Neuronal stem cell (in vitro differentiated cells): Measurements from ENCODE around the gene LILRB3. TPM values are rescaled to one million over a fixed set of nuclear protein-coding genes. Genes with fewer than 3 reads are reported as not detected.
"Not testable (repeated sequence)": the region's sequence is repeated elsewhere in the genome, so short reads cannot be mapped to it uniquely, and the experiment has no call there.

Experiments
- DNase-seq: peaks from one replicate; pipeline ENCODE4 v3.0.0-alpha.2; 2013; ENCODE audit warnings: low spot score
- H2AFZ ChIP-seq: one replicate; pipeline ENCODE4 v1.6.1; 2013; ENCODE audit warnings: mild to moderate bottlenecking, low read length, inconsistent platforms
- H2AK5ac ChIP-seq: 2 replicates; pipeline ENCODE4 v1.6.1; 2013; ENCODE audit warnings: low read depth, mild to moderate bottlenecking, inconsistent platforms, low read length, moderate library complexity, mixed read lengths
- H2BK120ac ChIP-seq: 2 replicates; pipeline ENCODE4 v1.6.1; 2013; ENCODE audit warnings: low read depth, mild to moderate bottlenecking, inconsistent platforms, low read length, moderate library complexity, mixed read lengths
- H2BK12ac ChIP-seq: one replicate; pipeline ENCODE4 v1.6.1; 2013; ENCODE audit warnings: low read length, inconsistent platforms
- H2BK15ac ChIP-seq: 2 replicates; pipeline ENCODE4 v1.6.1; 2013; ENCODE audit warnings: mild to moderate bottlenecking, low read length, inconsistent platforms, mixed read lengths
- H2BK5ac ChIP-seq: one replicate; pipeline ENCODE4 v1.6.1; 2013; ENCODE audit warnings: inconsistent platforms, mild to moderate bottlenecking, low read length, moderate library complexity
- H3K14ac ChIP-seq: one replicate; pipeline ENCODE4 v1.6.1; 2013; ENCODE audit warnings: low read length, inconsistent platforms
- H3K18ac ChIP-seq: 2 replicates; pipeline ENCODE4 v1.6.1; 2013; ENCODE audit warnings: low read length, inconsistent platforms
- H3K23ac ChIP-seq: 2 replicates; pipeline ENCODE4 v1.6.1; 2013; ENCODE audit warnings: low read depth, mild to moderate bottlenecking, mixed read lengths, low read length, inconsistent platforms; ENCODE audit not compliant: poor library complexity
- H3K27ac ChIP-seq: replicated peaks from 3 replicates; pipeline ENCODE4 v1.5.1; 2013; ENCODE audit warnings: low read length, inconsistent platforms
- H3K27me3 ChIP-seq, 3 experiments: 2 replicates each; pipeline ENCODE4 v1.6.1; 2013; ENCODE audit warnings: low read length in 3 of 3, mild to moderate bottlenecking in 2 of 3, inconsistent platforms in 1 of 3, low read depth in 1 of 3, mixed read lengths in 1 of 3, moderate library complexity in 1 of 3; ENCODE audit not compliant: control insufficient read depth in 3 of 3, insufficient read depth in 3 of 3
- H3K36me3 ChIP-seq, 2 donors: replicated peaks in 1 of 2; 2 replicates each; pipeline ENCODE4 v1.6.1; 2013; ENCODE audit warnings: low read length in 2 of 2; ENCODE audit not compliant: control insufficient read depth in 2 of 2, insufficient read depth in 2 of 2
- H3K4ac ChIP-seq: 2 replicates; pipeline ENCODE4 v1.6.1; 2013; ENCODE audit warnings: inconsistent platforms, mild to moderate bottlenecking, low read length, moderate library complexity
- H3K4me1 ChIP-seq, 2 donors: 1 replicate in 1 of 2; 2 replicates in 1 of 2; pipeline ENCODE4 v1.6.1; 2013; ENCODE audit warnings: low read length in 2 of 2, low read depth in 1 of 2; ENCODE audit not compliant: control insufficient read depth in 2 of 2, insufficient read depth in 1 of 2
- H3K4me2 ChIP-seq: one replicate; pipeline ENCODE4 v1.6.1; 2013; ENCODE audit warnings: mild to moderate bottlenecking, low read length, inconsistent platforms; ENCODE audit not compliant: insufficient read depth, poor library complexity, severe bottlenecking
- H3K4me3 ChIP-seq, 2 donors: 2 replicates each; pipeline ENCODE4 v1.5.1; 2013; ENCODE audit warnings: low read length in 2 of 2, mild to moderate bottlenecking in 2 of 2, inconsistent platforms in 1 of 2, moderate library complexity in 1 of 2
- H3K79me1 ChIP-seq: one replicate; pipeline ENCODE4 v1.6.1; 2013; ENCODE audit warnings: low read depth, mild to moderate bottlenecking, inconsistent platforms, low read length, moderate library complexity
- H3K9ac ChIP-seq: one replicate; pipeline ENCODE4 v1.6.1; 2013; ENCODE audit warnings: mild to moderate bottlenecking, low read depth, low read length, inconsistent platforms; ENCODE audit not compliant: poor library complexity
- H3K9me3 ChIP-seq, 2 donors: replicated peaks in 1 of 2; 2 replicates each; pipeline versions ENCODE3 to v1.6.1; 2013; ENCODE audit warnings: low read length in 2 of 2, mild to moderate bottlenecking in 2 of 2, inconsistent platforms in 1 of 2, low read depth in 1 of 2, mixed read lengths in 1 of 2, moderate library complexity in 1 of 2; ENCODE audit not compliant: control insufficient read depth in 2 of 2, insufficient read depth in 1 of 2
- H4K8ac ChIP-seq: one replicate; pipeline ENCODE4 v1.6.1; 2013; ENCODE audit warnings: low read depth, mild to moderate bottlenecking, inconsistent platforms, low read length, moderate library complexity
- H4K91ac ChIP-seq: one replicate; pipeline ENCODE4 v1.6.1; 2013; ENCODE audit warnings: low read length, low read depth, mild to moderate bottlenecking, inconsistent platforms; ENCODE audit not compliant: poor library complexity
- WGBS, 2 donors: extraction: QIAGEN DNeasy Blood & Tissue Kit; methylation state at CpG; one replicate each; pipeline ENCODE4 v1.1.7; 2013; ENCODE audit warnings: missing lambda C conversion rate in 2 of 2, mixed read lengths in 1 of 2; ENCODE audit not compliant: insufficient read length in 2 of 2, insufficient replicate concordance in 1 of 2; ENCODE audit errors: extremely low coverage in 2 of 2; 5-methylcytosine and 5-hydroxymethylcytosine counted together
- polyA plus RNA-seq, 2 experiments: library from polyadenylated mRNA; stranded (reverse); fragments of 200-250 nt; gene quantifications; one replicate each; pipeline ENCODE4 v1.2.3, GENCODE V29; 2013

LILRB3 gene
- polyA plus RNA-seq (2013, experiment 1 of 2): not detected
- not detected for polyA plus RNA-seq (2013, experiment 2 of 2)

- H3K27ac ChIP-seq, H3K4me1 ChIP-seq, H2AK5ac ChIP-seq, H3K14ac ChIP-seq, H4K91ac ChIP-seq, H3K18ac ChIP-seq, H4K8ac ChIP-seq, H3K4me2 ChIP-seq, H2AFZ ChIP-seq, H3K79me1 ChIP-seq, H3K4me3 ChIP-seq, H3K4ac ChIP-seq, H2BK12ac ChIP-seq, H2BK5ac ChIP-seq, H3K9me3 ChIP-seq, H3K36me3 ChIP-seq, H3K27me3 ChIP-seq, H3K9ac ChIP-seq, DNase-seq, H3K23ac ChIP-seq, H2BK15ac ChIP-seq, H2BK120ac ChIP-seq: not testable (repeated sequence)
- no CpG with 5 or more reads among the region's 16 CpGs for WGBS, 2 donors
Measured at GRCh38 chr19:54222474-54223276, at the start of gene LILRB3. LILRB3 (minus strand) TSS chr19:54223007; CDS start chr19:54222976, 31 bp downstream.

- H2BK120ac ChIP-seq, H3K4me1 ChIP-seq, H2BK15ac ChIP-seq, H2AFZ ChIP-seq, H3K14ac ChIP-seq, DNase-seq, H2BK5ac ChIP-seq, H3K9ac ChIP-seq, H4K8ac ChIP-seq, H3K27me3 ChIP-seq, H3K18ac ChIP-seq, H3K79me1 ChIP-seq, H3K4ac ChIP-seq, H3K4me3 ChIP-seq, H3K36me3 ChIP-seq, H3K9me3 ChIP-seq, H2AK5ac ChIP-seq, H2BK12ac ChIP-seq, H3K27ac ChIP-seq, H3K23ac ChIP-seq, H3K4me2 ChIP-seq, H4K91ac ChIP-seq: not testable (repeated sequence)
- no CpG with 5 or more reads among the region's 5 CpGs for WGBS, 2 donors
Measured at GRCh38 chr19:54272181-54272580, 49.4 kb upstream of the LILRB3 start.

- H2BK15ac ChIP-seq, H3K9me3 ChIP-seq, H3K4ac ChIP-seq, H3K4me3 ChIP-seq, H3K79me1 ChIP-seq, H3K36me3 ChIP-seq, H3K23ac ChIP-seq, H2BK120ac ChIP-seq, H3K27me3 ChIP-seq, H4K91ac ChIP-seq, H4K8ac ChIP-seq, H3K14ac ChIP-seq, DNase-seq, H2AK5ac ChIP-seq, H2BK5ac ChIP-seq, H3K18ac ChIP-seq, H3K9ac ChIP-seq, H2BK12ac ChIP-seq, H3K4me2 ChIP-seq, H3K27ac ChIP-seq, H2AFZ ChIP-seq, H3K4me1 ChIP-seq: not testable (repeated sequence)
- no CpG with 5 or more reads among the region's 4 CpGs for WGBS, 2 donors
Measured at GRCh38 chr19:54271587-54271986, 48.8 kb upstream of the LILRB3 start.

- Histone ChIP-seq H3K27me3 (peaks cover 0 to 3% (median 0%) of the 10 kb centered on the region in 3 experiments), H3K79me1 (no peaks in the 10 kb centered on the region), H3K4me1 (no peaks in the 10 kb centered on the region), H2BK120ac (no peak overlapping the region), H3K4me3 (no peak overlapping the region), H2BK12ac (no peak overlapping the region), H2BK5ac (no peak overlapping the region), H3K4ac (no peak overlapping the region), H4K8ac (no peak overlapping the region), H3K23ac (no peak overlapping the region), H3K9me3 (no peaks in the 10 kb centered on the region), H3K14ac (no peak overlapping the region), H3K27ac (no peak overlapping the region), H3K4me2 (no peak overlapping the region), H3K9ac (no peak overlapping the region), H2AFZ (no peak overlapping the region), H3K18ac (no peak overlapping the region), H4K91ac (no peak overlapping the region), H3K36me3 (no peaks in the 10 kb centered on the region), H2AK5ac (no peak overlapping the region), H2BK15ac (no peak overlapping the region)
- DNase-seq: no peak
- WGBS, 2 donors: no CpG with 5 or more reads among the region's 8 CpGs
Measured at GRCh38 chr19:54271106-54271505, 48.3 kb upstream of the LILRB3 start.
